ENCODE data around the gene CCDC175.

The CCDC175 gene

DNA sequence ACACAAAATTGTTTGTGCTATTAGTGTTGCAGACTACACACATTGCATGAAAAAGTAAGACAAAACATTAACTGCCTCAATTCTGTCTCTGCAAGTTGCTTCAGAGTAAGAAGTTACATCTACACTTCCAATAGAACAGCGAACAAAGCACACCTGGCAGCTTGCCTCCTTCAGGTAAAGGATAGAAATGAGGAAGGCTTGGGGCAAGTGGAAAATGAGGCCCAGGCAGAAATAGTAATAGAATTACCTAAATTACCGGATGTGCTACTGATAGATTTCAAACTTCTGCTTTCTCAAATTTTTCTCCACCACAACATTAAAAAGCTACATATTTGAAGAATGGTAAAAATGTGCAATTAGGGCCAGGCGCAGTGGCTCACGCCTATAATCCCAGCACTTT, 37.7 kb downstream of the CCDC175 start:
- no peak for DNase-seq

- DNase-seq = no peak
Measured at GRCh38 chr14:59537476-59537875, 39.1 kb downstream of the CCDC175 start.

GRCh38 chr14:59534361-59534987, 42.1 kb downstream of the CCDC175 start:
- DNase-seq = no peak

DNA sequence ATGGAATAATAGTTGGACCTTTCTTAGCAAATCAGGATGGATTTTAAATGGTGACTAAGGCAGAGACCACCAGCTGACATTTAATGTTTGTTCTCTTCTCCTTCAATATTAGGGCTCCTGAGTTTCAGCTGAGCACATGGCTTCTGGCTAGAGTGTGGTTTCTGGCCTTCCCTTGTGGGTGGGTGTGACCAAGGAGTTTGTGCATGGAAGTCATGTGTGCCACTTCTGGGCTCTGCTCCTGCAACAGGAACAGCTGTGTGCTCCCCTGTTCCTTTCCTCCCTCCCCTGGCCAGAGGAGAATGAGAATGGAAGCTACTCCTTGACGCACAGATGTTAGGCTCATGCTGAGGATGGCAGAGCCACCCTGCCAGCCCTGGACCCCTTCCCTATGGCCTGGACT, 44.2 kb downstream of the CCDC175 start:
- DNase-seq = no peak

DNA sequence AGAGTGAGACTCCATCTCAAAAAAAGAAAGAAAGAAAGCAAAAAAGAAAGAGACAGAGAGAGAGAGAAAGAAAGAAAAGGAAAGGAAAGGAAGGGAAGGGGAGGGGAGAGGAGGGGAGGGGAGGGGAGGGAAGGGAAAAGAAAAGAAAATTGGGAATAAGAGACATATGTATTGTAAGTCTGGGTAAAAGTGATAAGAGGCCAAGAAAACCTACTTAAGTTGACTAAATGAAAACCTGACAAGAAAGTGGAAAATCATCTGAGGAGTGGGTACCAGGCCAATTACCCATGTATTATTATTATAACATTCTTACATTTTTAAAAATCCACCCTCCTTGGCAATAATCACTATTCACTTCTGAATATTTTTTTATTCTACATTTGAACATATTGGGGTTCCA, 46.3 kb downstream of the CCDC175 start:
- DNase-seq = no peak

DNA sequence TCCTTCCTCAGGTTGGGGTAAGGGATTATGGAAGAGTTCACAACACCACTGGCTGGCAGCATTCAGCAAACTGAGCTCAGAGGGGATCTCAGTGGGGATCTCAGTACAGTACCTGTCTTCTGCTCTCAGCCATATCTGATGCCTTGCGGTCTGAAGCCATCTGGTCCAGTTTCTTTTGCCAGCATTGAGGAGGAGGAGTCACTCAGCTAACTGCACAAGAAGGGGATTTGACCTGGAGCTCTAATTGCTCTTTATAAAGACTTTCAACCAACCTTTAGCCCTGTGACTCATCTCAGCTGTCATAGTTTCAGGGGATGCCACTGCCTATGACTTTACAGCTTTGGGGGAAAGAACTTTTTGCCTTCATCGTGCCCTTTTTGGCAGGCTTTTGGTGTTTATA, 47.4 kb downstream of the CCDC175 start:
- no peak for DNase-seq

- no peak for DNase-seq
Measured at GRCh38 chr14:59520224-59520623, 56.4 kb downstream of the CCDC175 start.

- peak; percentile 65 for DNase-seq
Measured at GRCh38 chr14:59511916-59512575, 64.6 kb downstream of the CCDC175 start.

DNA sequence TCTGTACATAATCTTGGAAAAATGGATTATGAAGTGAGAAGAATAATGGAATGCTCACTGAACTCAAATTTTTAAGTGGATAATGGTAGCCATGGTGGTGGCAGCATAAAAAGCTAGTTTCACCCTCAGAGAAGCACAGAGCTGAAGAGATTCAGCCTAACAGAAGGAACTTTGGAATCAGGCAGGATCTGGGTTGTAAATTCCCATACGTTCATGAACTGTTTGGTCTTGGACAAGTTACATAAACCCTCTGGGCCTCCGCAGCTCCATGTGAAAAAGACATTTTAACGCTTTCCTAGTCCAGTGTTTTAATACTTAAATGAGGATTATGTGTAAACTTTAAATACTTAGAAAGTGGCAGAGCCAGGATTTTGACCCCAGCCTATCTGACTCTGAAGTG, 65.6 kb downstream of the CCDC175 start:
- DNase-seq = no peak

- DNase-seq = no peak
Measured at GRCh38 chr14:59510001-59510400, 66.6 kb downstream of the CCDC175 start.

DNA sequence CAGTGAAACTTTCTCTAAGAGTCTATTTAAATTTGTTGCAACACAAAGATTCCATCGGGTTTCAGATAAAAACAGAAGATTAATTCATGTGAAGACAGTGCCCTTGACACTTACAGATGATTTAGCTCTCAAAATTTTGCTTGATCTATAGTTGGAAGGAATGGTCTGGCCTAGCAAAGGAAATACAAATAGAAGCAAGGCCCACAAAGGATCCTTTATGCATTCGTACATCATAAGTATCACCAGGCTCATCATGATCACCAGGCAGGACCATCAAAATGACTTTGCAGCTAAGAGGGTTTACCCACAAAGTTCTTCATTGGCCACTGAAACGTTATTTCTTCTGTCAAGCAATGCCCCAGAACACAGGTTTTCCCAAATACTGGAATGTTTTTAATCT, 67.5 kb downstream of the CCDC175 start:
- DNase-seq = no peak

GRCh38 chr14:59507752-59508103, 68.9 kb downstream of the CCDC175 start:
- DNase-seq = no peak

DNA sequence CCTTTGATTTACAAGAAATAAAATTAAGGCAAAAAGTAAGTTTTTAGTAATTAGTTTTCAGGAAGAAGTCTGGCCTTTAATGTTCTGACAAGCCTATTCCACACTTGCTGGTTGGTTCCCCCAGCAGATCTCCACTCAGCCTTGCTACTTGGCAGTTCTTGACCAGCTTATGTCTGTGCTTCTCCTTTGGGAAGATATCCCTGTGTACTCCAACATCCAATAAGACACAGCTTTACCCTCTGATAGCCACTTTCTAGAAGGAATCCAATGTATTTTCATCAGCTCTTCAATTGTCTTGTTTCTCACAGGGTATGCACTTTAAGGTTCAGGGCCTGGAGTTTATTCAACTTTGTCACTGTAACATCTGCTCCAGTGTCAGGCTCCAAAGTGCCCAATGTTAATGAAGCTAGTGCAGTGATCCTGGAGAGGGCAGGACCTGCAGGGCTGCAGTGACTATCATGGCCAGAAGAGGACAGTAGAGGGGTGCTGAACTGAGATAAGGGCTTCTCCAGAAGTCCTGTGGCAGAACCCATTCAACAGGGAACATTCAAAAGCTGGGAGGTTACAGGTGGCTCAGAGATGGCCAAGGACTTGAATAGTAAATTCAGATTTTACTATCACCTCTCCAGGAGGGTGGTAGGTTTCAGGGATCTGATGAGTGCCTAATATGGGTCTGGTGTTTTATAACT, 69.4 kb downstream of the CCDC175 start:
- peak; percentile 80 for DNase-seq

GRCh38 chr14:59503256-59503655, 73.4 kb downstream of the CCDC175 start:
- DNase-seq = no peak

- no peak for DNase-seq
Measured at GRCh38 chr14:59500732-59501131, 75.9 kb downstream of the CCDC175 start.

- DNase-seq = no peak
Measured at GRCh38 chr14:59492384-59492783, 84.2 kb downstream of the CCDC175 start.

DNA sequence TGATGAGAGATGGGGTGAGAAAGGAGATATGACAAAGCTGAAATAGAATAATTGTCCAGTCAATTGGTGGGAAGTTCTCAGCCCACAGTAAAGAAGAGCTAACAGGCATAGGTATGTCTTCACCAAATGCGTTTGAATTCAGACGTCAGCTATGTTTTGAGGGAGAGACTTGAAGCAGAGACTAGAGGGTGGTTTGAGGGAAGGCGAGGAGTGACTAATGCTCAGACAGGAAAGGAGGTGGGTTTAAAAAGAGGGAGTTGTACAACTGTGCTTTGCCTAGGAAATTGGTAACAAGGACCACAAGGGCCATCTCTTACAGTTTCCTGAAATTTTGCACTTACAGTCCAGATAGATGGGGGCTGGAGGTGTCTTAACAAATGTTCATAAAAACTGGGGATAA, 85.9 kb downstream of the CCDC175 start:
- DNase-seq = no peak

- no peak for DNase-seq
Measured at GRCh38 chr14:59484639-59485175, 91.9 kb downstream of the CCDC175 start.

DNA sequence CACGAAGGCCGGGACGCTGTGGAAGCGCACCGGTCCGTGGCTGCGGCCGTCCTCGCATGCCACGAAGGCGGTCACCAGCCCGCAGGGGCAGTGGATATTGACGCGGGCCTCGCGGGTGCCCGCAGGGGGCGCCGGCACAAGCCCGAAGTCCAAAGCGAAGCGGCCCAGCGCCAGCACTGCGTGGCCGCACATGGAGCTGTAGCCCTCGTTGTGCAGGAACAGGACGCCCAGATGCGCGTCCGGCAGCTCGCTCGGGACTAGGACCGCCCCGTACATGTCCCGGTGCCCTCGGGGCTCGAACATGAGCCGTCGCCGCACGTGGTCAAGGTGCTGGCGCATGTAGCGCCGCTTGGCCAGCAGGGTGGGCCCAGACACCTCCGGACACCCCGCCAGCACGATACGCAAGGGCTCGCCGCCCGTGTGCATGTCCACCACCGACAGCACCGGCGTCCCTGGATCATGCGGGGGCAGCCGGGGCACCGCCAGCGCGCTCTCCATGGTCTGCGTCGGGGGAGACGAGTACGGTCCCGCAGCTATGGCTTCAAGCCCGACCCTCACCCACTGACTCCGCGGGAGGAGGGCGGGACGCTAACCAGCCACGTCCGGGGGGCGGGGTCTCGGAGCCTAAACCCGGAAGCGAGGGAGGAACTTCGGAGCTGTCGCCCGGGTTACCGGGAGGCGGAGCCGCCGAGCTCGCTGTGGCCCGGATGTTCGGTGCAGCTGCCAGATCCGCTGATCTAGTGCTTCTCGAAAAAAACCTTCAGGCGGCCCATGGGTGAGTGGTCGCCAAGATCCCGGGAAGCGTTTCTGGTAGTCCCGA, 92.6 kb downstream of the CCDC175 start, which contains the start of the genes JKAMP and L3HYPDH:
JKAMP (plus strand) TSS at position 699 of the 820 bp plus-strand sequence; CDS start at position 772, 73 bp downstream.
L3HYPDH (minus strand) TSS at position 590 of the 820 bp plus-strand sequence; CDS start at position 498, 92 bp downstream.
- peak; percentile 95 for DNase-seq

DNA sequence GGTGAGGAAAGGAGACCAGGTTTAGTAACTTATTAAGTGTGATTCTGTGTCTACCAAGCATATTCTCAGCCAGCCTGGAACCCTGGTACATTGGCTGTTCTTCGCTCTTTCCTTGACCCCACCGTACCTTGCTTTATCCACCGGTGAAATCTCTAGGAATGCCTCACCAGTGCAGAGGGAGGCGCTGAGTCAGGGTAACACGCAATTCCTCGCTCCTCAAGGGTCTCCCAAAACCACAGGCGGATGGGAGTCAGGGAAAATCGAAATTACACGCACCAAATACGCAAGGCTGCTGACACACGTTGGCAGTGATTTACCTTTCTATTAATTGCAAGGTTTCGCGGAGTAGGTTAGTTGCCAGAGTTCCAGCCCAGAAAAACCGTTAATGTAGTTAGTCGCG, 93.2 kb downstream of the CCDC175 start:
- peak; percentile 41 for DNase-seq

- DNase-seq = peak; percentile 25
Measured at GRCh38 chr14:59482541-59483331, 93.9 kb downstream of the CCDC175 start.
